ENCODE data around the gene CYP24A1. TPM values are rescaled to one million over a fixed set of nuclear protein-coding genes. Genes with fewer than 3 reads are reported as not detected.

The CYP24A1 gene
- total and polyA plus RNA-seq, 8 donors, result 0.64 to 3.4 TPM; not detected in 6

DNA sequence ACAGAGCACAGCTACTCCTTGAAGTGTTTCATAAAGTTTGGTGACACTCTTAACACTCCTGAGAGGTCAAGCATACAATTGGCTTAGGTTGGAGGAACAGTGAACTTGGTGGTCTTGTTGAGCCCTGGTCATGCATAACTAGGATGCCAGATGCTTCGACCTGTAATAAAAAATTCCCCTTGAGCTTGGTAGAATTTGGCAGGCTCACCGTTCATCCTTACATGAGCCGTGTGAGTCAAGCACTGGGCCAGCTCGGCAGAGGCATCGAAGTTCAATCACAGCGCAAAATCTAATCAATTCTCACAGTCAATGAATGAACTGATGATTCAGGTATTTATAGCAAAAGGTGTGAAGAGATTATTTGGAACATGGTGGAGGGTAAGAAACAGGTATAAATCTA is 33.7 kb downstream of the CYP24A1 start:
- no peaks in the 10 kb centered on the region for H3K36me3 ChIP-seq
- intact Hi-C loops (cut with DNase I), result no loop called here
- no peaks in the 10 kb centered on the region for H3K9me3 ChIP-seq
- no peak overlapping the region for H3K27ac ChIP-seq
- DNase-seq (no peak), ATAC-seq (no peak)
- no peak overlapping the region for H3K4me3 ChIP-seq
- no peaks in the 10 kb centered on the region for H3K4me1 ChIP-seq
- peaks cover 0 to 9% of the 10 kb centered on the region in 2 donors for H3K27me3 ChIP-seq
- TF ChIP-seq, protein P1, sequence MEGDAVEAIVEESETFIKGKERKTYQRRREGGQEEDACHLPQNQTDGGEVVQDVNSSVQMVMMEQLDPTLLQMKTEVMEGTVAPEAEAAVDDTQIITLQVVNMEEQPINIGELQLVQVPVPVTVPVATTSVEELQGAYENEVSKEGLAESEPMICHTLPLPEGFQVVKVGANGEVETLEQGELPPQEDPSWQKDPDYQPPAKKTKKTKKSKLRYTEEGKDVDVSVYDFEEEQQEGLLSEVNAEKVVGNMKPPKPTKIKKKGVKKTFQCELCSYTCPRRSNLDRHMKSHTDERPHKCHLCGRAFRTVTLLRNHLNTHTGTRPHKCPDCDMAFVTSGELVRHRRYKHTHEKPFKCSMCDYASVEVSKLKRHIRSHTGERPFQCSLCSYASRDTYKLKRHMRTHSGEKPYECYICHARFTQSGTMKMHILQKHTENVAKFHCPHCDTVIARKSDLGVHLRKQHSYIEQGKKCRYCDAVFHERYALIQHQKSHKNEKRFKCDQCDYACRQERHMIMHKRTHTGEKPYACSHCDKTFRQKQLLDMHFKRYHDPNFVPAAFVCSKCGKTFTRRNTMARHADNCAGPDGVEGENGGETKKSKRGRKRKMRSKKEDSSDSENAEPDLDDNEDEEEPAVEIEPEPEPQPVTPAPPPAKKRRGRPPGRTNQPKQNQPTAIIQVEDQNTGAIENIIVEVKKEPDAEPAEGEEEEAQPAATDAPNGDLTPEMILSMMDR (IDR thresholded peaks at IDR 0.05), result no peak

DNA sequence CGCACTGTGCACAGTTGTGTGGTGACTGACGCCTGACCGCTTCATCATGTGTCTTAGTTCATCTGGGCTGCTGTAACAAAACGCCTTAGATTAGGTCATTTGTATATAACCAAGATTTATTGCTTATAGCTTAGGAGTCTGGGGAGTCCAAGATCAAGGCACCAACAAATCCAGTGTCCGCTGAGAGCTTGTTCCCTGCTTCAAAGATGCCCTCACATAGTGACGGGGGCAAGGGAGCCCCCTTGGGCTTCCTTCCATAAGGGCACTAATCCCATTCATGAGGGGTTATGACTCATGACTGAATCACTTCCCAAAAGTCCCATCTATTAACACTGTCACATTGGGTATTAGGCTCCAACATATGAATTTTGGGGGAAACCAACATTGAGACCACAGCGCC is 34.6 kb downstream of the CYP24A1 start:
- intact Hi-C loops (cut with DNase I), result no loop called here
- no peak for DNase-seq
- H3K27ac ChIP-seq, result no peak overlapping the region
- TF ChIP-seq, protein P1 (IDR thresholded peaks at IDR 0.05), result no peak
- no peaks in the 10 kb centered on the region for H3K9me3 ChIP-seq
- H3K4me1 ChIP-seq, result no peaks in the 10 kb centered on the region
- H3K36me3 ChIP-seq, result no peaks in the 10 kb centered on the region
- no peak for ATAC-seq
- peaks cover 0 to 9% of the 10 kb centered on the region in 2 donors for H3K27me3 ChIP-seq
- no peak overlapping the region for H3K4me3 ChIP-seq

DNA sequence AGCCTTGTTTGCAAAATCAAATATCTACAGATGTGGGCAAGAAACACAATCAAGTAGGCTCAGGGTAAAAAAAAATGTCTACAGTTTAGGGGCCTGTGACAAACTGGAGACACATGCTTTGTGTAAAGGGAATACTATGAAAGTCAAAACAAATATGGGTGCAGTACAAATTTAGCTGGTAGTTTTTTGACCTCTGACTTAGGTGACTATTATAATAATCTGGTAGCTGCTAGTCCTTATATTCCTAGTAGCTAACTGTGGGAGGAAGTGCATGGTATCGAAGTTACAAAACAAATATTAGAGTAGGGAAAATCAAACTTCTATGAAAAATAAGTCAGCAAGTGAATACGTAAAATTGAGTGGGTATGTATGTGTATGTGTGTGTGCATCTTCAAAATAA is 35.4 kb downstream of the CYP24A1 start:
- Histone ChIP-seq H3K9me3 (no peaks in the 10 kb centered on the region), H3K27ac (no peak overlapping the region), H3K36me3 (no peaks in the 10 kb centered on the region), H3K27me3 (peaks cover 0 to 9% of the 10 kb centered on the region in 2 donors), H3K4me3 (no peak overlapping the region), H3K4me1 (peaks cover 0 to 6% of the 10 kb centered on the region in 2 donors)
- DNase-seq, result no peak
- intact Hi-C loops (cut with DNase I), result no loop called here
- ATAC-seq, result no peak
- TF ChIP-seq, protein P1 (IDR thresholded peaks at IDR 0.05), result no peak

DNA sequence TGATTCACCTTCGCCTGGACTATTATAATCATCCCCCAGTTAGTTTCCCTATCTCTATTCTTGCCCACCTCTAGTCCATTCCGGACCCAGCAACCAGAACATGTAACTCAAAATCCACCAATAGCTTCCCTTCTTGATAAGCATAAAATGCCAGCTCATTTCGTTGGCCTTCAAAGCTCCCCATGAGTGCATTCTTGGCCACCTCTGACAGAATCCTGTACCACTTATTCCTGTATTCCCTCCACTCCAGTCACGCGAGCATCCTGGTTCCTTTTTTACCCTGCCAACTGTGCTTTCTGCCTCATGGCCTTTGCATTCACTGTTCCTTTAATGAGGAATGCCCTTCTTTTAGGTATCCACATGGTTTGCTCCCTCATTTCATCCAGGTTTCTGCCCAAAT is 36.7 kb downstream of the CYP24A1 start:
- peaks cover 0 to 7% of the 10 kb centered on the region in 2 donors for H3K27me3 ChIP-seq
- no peak overlapping the region for H3K4me3 ChIP-seq
- TF ChIP-seq, protein P1 (IDR thresholded peaks at IDR 0.05), result no peak
- H3K36me3 ChIP-seq, result no peaks in the 10 kb centered on the region
- no peak for DNase-seq
- no peak overlapping the region for H3K27ac ChIP-seq
- H3K4me1 ChIP-seq, result peaks cover 0 to 16% of the 10 kb centered on the region in 2 donors
- ATAC-seq, result no peak
- H3K9me3 ChIP-seq, result no peaks in the 10 kb centered on the region
- intact Hi-C loops (cut with DNase I), result no loop called here

DNA sequence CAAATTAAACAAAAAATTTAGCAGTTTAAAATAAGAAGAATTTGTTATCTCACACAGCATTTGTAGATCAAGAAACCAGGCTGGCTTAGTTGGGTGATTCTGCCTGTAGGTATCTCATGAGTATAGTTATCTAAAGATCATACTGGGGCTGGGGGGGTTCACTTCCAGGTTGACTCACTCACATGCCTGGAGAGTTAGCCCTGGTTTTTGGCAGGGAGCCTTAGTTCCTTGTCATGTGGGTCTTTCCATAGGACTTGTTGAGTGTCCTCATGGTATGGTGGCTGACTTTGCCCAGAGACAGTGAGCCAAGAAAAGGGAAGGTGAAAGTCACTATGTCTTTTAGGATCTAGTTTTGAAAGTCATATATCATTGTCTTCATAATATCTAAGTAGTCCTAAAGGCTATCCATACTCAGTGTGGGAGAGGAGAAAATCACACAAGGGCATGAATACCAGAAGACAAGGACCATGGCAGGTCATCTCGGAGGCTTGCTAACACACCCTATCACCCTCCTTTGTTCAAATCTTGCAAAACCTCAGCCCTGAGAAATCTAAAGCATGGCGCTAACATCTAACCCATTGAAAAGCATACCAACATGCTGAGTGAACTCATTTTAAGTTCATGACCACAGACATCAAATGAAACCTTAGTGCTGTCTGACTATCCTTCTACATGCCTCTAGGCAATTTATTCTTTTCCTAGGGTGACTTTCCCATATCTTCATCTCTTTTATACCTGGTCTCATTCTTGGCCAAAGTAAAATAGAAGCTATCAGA is 39.2 kb downstream of the CYP24A1 start:
- Histone ChIP-seq H3K4me1 (peaks cover 0 to 23% of the 10 kb centered on the region in 2 donors), H3K4me3 (no peak overlapping the region), H3K36me3 (no peaks in the 10 kb centered on the region), H3K27ac (no peak overlapping the region), H3K27me3 (no peaks in the 10 kb centered on the region), H3K9me3 (no peaks in the 10 kb centered on the region)
- intact Hi-C loops (cut with DNase I), result no loop called here
- ATAC-seq, result no peak
- no peak for DNase-seq
- TF ChIP-seq, protein P1 (IDR thresholded peaks at IDR 0.05), result no peak
